CD4-positive, alpha-beta T cell treated with Interleukin-6 at 100 ng/mL for 8 hours (primary cell): ENCODE results near the gene KIR2DL3.
"Not testable (repeated sequence)": the region's sequence is repeated elsewhere in the genome, so short reads cannot be mapped to it uniquely, and the experiment has no call there.

ENCODE experiments used
- DNase-seq: peaks from one replicate; pipeline ENCODE4 v3.0.0-alpha.2; 2020; ENCODE audit warnings: mixed read lengths, low spot score

The KIR2DL3 gene

GRCh38 chr19:54744080-54744479 lies 5.8 kb downstream of the KIR2DL3 start:
- not testable (repeated sequence) for DNase-seq

GRCh38 chr19:54747614-54748322 lies 9.5 kb downstream of the KIR2DL3 start:
- DNase-seq = not testable (repeated sequence)

- not testable (repeated sequence) for DNase-seq
Observed at GRCh38 chr19:54750276-54750675, 12.0 kb downstream of the KIR2DL3 start.

- not testable (repeated sequence) for DNase-seq
Observed at GRCh38 chr19:54756204-54757110, 18.1 kb downstream of the KIR2DL3 start.

- not testable (repeated sequence) for DNase-seq
Observed at GRCh38 chr19:54758577-54758976, 20.3 kb downstream of the KIR2DL3 start.

GRCh38 chr19:54764219-54764618 lies 25.9 kb downstream of the KIR2DL3 start:
- DNase-seq = not testable (repeated sequence)

GRCh38 chr19:54766464-54766863 lies 28.2 kb downstream of the KIR2DL3 start:
- not testable (repeated sequence) for DNase-seq

GRCh38 chr19:54769646-54770045 lies 31.3 kb downstream of the KIR2DL3 start, which contains the start of gene KIR2DL1:
KIR2DL1 (plus strand) TSS chr19:54769793; CDS start chr19:54769851, 58 bp downstream.
- DNase-seq = not testable (repeated sequence)

GRCh38 chr19:54770511-54770910 lies 32.2 kb downstream of the KIR2DL3 start:
- not testable (repeated sequence) for DNase-seq

- not testable (repeated sequence) for DNase-seq
Observed at GRCh38 chr19:54771018-54771960, 33.0 kb downstream of the KIR2DL3 start.

GRCh38 chr19:54772666-54773065 lies 34.4 kb downstream of the KIR2DL3 start:
- DNase-seq = not testable (repeated sequence)

- DNase-seq = not testable (repeated sequence)
Observed at GRCh38 chr19:54775095-54775815, 36.9 kb downstream of the KIR2DL3 start.

GRCh38 chr19:54775830-54776229 lies 37.5 kb downstream of the KIR2DL3 start:
- not testable (repeated sequence) for DNase-seq

- not testable (repeated sequence) for DNase-seq
Observed at GRCh38 chr19:54777851-54778250, 39.5 kb downstream of the KIR2DL3 start.

GRCh38 chr19:54778896-54779295 lies 40.6 kb downstream of the KIR2DL3 start:
- not testable (repeated sequence) for DNase-seq

GRCh38 chr19:54782916-54783315 lies 44.6 kb downstream of the KIR2DL3 start:
- not testable (repeated sequence) for DNase-seq

GRCh38 chr19:54786091-54786723 lies 47.9 kb downstream of the KIR2DL3 start:
- DNase-seq = not testable (repeated sequence)

GRCh38 chr19:54788154-54788553 lies 49.8 kb downstream of the KIR2DL3 start:
- DNase-seq = not testable (repeated sequence)

- no peak for DNase-seq
Observed at GRCh38 chr19:54790711-54791110, 52.4 kb downstream of the KIR2DL3 start.

GRCh38 chr19:54791476-54791875 lies 53.2 kb downstream of the KIR2DL3 start:
- no peak for DNase-seq
